Inflammatory macrophage treated with lipopolysaccharide for 4 hours (primary cell): ENCODE measurements around the gene CACNA1H.
A peak's percentile ranks its signal among the peaks of the same experiment; 100 is the strongest.
"Not testable (repeated sequence)": the region's sequence is repeated elsewhere in the genome, so short reads cannot be mapped to it uniquely, and the experiment has no call there.

Experiments
- DNase-seq: peaks from one replicate; pipeline ENCODE4 v3.0.0-alpha.2; 2020

Gene CACNA1H

GRCh38 chr16:1176280-1176897, 23.5 kb downstream of the CACNA1H start:
- no peak for DNase-seq

GRCh38 chr16:1177053-1177452, 24.1 kb downstream of the CACNA1H start:
- no peak for DNase-seq

DNA sequence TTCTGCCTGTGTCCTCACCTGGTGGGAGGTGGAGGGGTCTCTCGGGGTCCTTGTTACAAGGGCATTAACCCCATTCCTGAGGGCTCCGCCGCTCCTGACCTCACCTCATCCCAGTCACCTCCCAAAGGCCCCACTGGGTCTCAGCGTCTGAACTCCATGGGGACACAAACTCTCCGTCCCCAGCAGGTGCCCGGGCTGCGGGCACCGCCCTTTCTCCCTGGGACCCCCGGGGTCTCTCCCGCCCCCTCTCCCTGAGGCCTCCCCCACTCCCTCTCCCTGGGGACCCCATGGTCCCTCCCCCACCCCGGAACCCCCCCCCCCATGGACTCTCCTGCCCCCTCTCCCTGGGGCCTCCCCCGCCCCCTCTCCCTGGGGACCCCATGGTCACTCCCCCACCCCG, 24.8 kb downstream of the CACNA1H start:
- no peak for DNase-seq

DNA sequence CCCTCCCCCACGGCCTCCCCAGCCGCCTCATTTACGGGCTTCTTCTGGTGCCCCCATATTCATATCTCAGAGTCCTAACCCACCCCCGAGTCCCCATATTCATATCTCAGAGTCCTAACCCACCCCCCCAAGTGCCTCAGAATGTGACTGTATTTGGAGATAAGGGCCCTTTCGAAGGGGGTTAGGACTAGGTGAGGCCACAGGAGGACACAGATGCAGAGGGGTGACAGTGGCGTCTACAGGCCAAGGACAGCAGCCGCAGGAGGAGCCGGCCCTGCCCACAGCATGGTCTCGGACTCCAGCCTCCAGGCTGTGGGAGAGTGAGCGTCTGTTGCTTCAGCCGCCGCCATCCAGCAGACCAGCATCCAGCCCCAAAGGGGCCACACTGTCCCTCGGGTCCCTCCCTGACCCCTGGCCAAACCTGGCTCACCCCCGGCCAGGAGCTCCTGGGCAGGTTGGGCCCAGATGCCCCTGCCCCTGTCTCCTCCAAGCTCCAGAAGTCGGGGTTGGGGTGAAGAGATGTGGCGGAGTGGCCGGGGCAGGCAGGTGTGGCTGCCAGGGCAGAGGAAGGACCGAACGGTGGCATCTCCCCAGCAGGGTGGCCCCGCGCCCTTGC, 25.5 kb downstream of the CACNA1H start:
- no peak for DNase-seq

DNA sequence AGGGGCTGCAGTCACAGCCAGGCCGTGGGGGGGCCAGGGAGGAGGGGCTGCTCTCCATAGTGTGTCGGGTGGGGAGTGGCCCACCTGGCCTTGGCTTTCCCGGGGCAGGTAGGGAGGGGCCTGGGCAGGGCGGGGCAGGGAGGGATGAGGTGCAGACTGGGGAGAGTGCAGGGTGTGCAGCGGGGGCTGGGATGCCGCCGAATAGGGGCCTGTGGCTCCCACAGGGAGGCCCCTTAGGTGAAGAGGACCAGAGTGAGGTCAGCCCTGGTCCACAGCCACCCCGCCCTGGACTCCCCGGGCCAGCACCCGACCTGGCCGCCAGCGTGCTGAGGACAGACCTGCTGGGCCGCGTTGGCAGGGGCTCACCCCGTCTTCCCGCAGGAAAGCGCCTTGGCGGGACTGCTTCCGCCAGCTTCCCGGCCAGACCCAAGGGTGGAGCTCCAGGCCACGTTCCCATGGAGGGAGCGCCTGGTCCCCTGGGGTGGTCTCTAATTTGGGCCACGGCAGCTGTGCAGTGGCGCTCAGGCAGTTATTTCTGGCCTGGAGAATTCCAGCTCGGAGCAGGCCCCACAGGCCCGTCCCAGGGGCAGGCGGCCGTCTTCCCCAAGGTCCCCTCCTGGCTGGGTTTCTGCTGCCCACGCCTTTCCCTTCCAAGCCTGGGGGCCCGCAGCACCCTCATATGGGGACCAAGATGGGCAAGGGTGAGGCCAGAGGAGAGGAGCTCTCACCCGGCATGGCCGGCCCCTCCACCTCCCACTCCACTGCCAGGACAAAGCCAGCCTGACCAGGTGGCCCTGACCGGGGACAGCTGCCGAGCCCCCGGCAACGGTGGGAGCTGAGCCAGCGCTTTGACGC, 27.9 kb downstream of the CACNA1H start:
- no peak for DNase-seq

DNA sequence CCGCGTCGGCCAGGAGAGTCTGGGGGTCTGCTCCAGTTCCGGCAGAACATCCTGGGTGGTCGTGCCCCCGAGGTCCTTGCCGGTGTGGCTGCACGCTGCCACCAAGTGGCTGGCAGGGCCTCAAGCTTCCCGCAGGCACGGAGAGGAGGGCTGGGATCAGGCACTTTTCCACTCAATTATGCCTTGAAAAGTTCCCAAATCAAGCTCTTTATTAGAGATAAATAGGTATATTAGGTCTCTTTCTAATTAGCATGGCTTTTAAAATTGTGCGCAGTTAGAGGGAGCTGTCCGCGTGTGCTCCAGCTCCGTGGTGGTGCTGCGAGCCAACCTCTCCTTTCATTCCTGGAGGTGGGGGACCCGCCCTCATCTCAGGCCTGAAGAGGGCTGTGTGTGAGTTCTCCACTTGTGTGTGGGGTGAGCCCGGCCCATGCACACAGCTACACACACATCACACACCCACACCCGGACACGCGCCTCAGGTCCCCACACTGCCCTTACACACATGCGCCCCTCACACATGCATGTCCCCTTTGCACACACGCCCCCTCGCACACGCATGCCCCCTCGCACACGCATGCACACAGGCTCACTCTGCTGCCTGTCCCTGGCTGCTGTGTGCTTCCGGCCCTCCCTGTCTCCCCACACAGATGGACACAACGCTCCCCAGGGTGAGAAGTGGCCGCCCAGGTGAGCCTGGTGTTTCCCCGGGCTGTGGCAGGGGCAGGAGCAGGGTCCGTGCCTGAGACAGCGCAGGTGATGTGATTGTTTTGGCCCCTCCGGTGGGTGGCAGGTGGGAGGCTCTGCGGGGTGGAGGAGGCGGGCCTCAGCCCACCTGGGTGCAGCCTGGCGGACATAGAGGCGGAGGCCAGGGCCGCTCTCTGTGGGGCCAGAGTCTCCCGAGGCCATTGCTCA, 28.8 kb downstream of the CACNA1H start:
- no peak for DNase-seq

DNA sequence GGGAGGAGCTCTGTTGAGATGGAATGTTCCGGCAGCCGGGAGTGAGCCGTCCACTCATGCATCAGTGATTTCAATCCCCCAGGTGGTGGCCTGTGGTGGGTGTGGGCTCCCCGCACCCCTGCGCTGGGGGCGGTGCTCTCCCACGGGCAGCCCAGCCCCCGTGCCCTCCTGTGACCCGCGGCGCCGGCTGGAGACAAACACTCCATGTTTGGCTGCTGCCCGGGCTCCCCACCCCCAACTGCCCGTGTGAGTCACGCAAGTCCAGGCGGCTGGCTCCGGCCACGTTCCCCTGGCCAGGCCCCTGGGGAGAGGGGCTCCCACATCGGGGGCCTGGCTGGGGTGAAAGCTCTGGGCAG, 29.4 kb downstream of the CACNA1H start:
- no peak for DNase-seq

DNA sequence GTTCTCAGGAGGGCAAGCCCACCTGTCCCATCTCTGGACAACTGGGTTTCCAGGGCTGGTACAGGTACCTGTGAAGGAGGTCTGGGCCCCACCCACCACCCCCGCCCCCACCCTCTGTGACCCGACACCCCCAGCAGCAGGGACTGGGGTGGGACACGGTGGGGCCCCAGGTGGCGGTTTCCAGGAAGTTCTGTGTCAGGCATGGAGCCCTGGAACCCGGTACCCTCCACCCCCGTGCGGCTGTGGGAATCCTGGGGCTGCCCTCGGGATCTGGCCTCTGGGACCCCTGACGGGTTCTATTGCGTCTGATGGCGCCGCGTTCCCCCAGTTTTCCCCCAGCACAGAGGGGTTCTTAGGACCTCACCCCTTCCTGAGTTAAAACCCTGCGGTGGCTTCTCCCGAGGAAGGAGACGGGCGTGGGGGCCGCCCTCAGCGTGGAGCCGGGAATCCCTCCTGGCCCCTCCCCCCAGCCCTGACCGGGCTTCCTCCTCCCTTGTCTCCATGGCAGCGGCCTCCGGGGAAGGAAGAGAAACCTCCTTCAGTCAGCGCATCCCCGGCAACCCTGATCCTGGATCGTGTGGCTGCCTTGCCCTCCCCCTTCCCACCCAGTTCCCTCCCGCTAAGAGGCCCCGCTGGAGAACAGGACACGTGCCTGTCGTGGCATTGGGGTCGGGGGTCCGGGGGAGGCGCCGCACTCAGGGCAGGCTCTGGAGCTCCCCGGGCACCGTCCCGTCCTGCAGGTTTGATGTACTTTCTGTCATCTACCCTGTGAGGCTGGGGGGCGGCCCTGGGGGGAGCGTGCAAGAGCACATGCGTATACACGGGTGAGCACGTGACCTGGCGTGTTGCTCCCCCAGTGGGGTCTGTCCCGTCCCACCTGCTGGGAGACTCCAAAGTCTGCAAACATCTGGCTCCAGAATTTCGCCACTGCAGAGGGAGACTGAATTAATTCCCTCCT, 30.3 kb downstream of the CACNA1H start:
- no peak for DNase-seq

DNA sequence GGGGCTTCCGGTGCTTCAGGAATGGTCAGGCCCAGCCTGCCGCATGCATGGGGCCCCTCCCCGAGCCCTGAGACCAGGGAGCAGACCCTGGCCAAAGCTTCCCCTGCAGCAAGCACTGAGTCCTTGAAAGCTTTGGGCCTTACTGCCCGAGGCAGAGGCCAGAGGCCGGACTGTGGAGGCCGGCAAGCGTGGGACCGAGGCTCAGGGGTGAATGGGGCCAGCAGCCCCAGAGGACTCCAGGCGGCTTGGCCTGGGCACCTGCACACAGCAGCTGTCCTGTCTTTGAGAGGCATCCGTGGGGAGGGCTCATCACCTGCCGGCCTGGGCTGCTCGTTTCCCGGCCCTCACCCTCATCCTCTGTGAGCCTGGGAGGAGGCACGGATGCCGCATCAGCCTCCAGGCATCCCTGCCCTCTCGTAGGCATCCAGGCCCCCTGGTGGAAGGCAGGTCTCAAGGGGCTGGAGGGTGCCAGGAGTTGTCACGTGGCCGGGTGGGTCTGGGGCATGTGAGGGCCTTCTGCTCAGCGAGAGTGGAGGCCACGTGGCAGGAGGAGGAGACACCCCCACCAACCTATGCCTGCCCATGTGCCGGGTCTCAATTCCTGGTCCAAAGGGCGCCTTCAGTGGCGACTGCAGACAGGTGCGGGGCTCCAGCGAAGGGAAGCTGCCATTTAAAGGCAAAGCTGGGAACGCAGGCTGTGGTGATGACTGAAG, 31.4 kb downstream of the CACNA1H start:
- no peak for DNase-seq

GRCh38 chr16:1184980-1185379, 32.1 kb downstream of the CACNA1H start:
- no peak for DNase-seq

- DNase-seq: not testable (repeated sequence)
Measured at GRCh38 chr16:1185460-1186207, 32.7 kb downstream of the CACNA1H start.

DNA sequence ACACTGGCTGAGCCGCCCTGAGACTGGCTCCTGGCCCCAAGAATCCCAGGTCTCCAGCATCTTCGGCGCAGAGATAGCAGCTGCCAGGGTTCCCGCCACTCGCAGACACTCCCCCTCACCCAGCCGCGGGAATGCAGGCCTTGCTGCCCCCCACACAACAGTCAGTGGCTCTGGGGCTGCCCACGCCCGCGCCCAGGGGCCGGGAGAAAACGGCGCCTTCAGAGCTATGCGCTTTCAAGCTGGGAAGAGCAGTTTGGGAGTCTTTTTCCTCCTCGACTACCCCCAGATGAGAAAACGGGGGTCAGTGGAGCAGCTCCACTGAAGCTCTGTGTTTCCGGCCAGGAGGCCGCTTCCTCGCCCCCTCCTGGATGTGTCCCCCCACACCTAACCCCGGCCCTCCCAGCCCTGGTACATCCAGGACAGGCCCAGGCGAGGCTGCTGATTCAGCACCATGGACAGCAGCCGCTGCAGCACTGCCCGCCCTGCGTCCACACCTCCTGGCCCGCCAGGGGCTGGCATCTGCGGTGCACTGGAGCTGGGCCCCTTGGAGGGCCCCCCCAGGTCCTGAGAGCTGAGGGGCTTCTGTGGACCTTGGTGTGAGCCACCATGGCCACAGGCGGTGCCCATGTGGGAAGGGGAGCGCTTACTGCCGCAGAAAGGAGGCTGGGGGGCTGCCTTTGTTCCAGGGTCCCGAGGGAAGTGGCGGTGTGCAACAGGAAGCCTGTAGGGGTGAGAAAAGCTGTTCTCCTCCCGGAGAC, 35.7 kb downstream of the CACNA1H start:
- DNase-seq: peak; percentile 10

GRCh38 chr16:1189455-1189854, 36.5 kb downstream of the CACNA1H start:
- DNase-seq: no peak

GRCh38 chr16:1190789-1191188, 37.9 kb downstream of the CACNA1H start:
- DNase-seq: not testable (repeated sequence)

- no peak for DNase-seq
Measured at GRCh38 chr16:1192384-1193073, 39.6 kb downstream of the CACNA1H start.

DNA sequence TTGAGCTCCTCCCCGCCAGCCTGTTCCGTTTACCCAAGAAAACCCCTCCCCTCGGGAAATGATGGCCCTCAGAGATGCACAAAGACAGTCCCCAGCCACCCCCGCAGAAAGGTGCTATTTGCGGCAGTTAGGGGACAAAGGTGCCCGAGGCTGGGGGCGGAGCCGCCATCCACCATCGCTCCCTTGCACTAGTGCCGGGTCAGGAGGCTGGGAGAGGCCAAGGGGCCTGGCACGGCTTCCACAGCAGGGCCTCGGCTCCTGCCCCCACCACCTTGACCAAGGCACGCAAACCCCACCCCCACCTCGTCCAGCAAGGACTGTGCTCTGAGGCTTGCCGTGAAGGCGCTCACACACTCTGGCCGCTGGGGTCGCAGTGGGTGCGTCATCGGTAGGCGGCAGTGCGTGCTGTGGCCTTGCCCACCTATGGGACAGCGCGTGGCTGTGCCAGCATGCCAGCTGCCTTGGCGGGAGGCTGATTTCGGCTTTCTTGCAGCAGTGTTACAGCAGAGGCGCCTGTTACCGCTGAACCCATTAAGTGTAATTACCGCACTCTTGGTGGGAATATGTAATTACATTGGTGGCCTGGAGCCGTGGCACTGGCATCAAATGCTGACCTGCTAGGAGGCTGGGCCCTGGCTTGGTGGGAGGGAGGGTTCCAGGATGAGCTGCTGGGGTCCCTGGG, 40.4 kb downstream of the CACNA1H start:
- no peak for DNase-seq

DNA sequence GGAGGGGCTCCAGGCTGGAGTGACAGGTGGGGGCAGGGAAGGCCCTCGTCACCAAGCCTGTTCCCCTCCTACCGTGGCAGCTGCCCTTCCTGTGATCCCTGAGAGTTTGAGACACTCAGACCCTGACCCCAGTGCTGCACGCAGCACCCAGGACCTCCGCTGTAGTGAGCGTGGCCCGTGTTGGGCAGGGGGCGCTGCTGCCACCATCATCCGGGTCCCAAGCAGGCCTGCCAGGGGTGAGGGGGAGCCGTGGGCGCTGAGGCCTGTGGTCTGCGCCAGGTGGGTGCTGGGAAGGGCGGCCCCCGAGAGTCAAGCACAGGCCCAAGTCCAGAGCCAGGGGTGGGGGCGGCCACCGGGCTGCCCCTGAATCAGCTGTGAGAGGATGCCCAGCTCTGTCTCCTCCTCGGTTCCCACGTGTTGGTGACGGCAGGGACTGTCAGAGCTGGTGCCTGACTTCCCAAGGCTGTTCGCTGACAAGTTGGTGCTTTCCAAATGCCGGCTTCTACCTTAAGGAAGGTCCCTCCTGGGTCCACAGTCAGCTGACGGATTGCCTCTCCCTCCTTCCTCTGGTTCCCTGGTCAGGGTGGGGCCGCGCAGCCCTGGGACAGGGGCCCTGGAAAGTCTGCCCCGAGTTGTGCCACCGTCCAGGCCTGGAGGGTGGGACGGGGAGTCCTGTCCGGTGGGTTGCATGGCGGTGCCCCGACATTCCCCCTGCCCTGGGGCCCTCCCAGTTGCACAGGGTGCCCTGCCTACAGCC, 41.1 kb downstream of the CACNA1H start:
- no peak for DNase-seq
